Measurements from ENCODE around the gene PTH2. TPM values are rescaled to one million over a fixed set of nuclear protein-coding genes. Genes with fewer than 3 reads are reported as not detected.
A peak's percentile ranks its signal among the peaks of the same experiment; 100 is the strongest.

Gene PTH2
- total RNA-seq, 4 donors from 2014 or later, result not detected

GRCh38 chr19:49393881-49394280 is 29.4 kb downstream of the PTH2 start:
- Histone ChIP-seq H3K27ac (replicated peaks in 1 of 4) (no peak overlapping the region), H3K4me3 (no peak overlapping the region), H3K36me3 (no peaks in the 10 kb centered on the region), H3K27me3 (peaks cover 0 to 80% (median 0%) of the 10 kb centered on the region in 4 donors), H3K4me1 (peaks cover 0 to 5% (median 0%) of the 10 kb centered on the region in 4 donors), H3K9me3 (no peaks in the 10 kb centered on the region)
- intact Hi-C loops (cut with DNase I), result loop anchor here (10.0 kb wide), 1 partner anchor 171 kb away; no protein-coding TSS in a partner anchor
- WGBS, result 69% methylated on average over 5 of the region's 5 CpGs
- no peak for DNase-seq (ENCODE audit: extremely low spot score)
- TF ChIP-seq POLR2AphosphoS5 (IDR thresholded peaks at IDR 0.05) (no peak), POLR2A (IDR thresholded peaks at IDR 0.05; ENCODE audit: low read depth) (no peak), EP300 (IDR thresholded peaks at IDR 0.05) (no peak), CTCF (IDR thresholded peaks at IDR 0.05) (no peak)

- no peak overlapping the region for H3K4me3 ChIP-seq
- no peak for DNase-seq (ENCODE audit: extremely low spot score)
- peaks cover 0 to 14% (median 8%) of the 10 kb centered on the region in 4 donors for H3K4me1 ChIP-seq
- no peaks in the 10 kb centered on the region for H3K36me3 ChIP-seq
- H3K9me3 ChIP-seq, result no peaks in the 10 kb centered on the region
- TF ChIP-seq POLR2AphosphoS5 (IDR thresholded peaks at IDR 0.05), result peak in 1 of 2 donors; percentile 64
- no peak for TF ChIP-seq POLR2A (IDR thresholded peaks at IDR 0.05; ENCODE audit: low read depth)
- TF ChIP-seq CTCF (IDR thresholded peaks at IDR 0.05), result peak; percentile 61 to 88 (median 83)
- TF ChIP-seq EP300 (IDR thresholded peaks at IDR 0.05), result no peak
- no peak overlapping the region for H3K27ac ChIP-seq (replicated peaks in 1 of 4)
- WGBS, result 23% methylated on average over 14 of the region's 14 CpGs
- intact Hi-C loops (cut with DNase I), result loop anchor here (1.0 to 10.0 kb wide), 2 partner anchors 52 to 173 kb away; no protein-coding TSS in a partner anchor
- peaks cover 0 to 76% (median 0%) of the 10 kb centered on the region in 4 donors for H3K27me3 ChIP-seq
These were observed 31.5 kb downstream of the PTH2 start for GRCh38 chr19:49391581-49392399.

DNA sequence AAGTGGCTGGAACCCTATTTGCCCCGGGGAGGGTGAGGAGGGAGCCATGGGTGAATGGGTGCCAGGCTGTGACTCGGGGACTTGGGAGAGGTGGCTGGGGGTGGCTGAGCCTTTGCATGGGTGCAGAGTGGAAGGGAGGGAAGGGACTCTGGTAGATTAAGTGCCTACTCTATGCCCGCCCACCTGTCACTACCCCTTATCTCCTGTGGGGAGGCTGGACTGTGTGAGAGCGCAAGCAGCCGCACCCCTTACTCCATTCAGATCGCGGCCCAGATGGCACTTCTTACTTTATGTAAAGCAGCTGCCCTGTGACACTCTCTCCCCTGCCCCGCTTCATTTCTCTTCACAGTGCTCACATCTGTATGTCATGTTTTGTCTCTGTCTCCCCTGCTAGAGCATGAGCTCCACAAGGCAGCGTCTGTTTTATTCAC is 32.3 kb downstream of the PTH2 start:
- 52% methylated on average over 9 of the region's 9 CpGs for whole genome bisulfite sequencing
- peaks cover 0 to 14% (median 8%) of the 10 kb centered on the region in 4 donors for H3K4me1 ChIP-seq
- H3K27me3 ChIP-seq, result peaks cover 0 to 74% (median 0%) of the 10 kb centered on the region in 4 donors
- H3K27ac ChIP-seq (replicated peaks in 1 of 4), result no peak overlapping the region
- no peak for DNase-seq (ENCODE audit: extremely low spot score)
- H3K36me3 ChIP-seq, result no peaks in the 10 kb centered on the region
- no peak for TF ChIP-seq POLR2AphosphoS5 (IDR thresholded peaks at IDR 0.05)
- no peak for TF ChIP-seq CTCF (IDR thresholded peaks at IDR 0.05)
- TF ChIP-seq EP300 (IDR thresholded peaks at IDR 0.05), result no peak
- TF ChIP-seq POLR2A (IDR thresholded peaks at IDR 0.05; ENCODE audit: low read depth), result no peak
- no peak overlapping the region for H3K4me3 ChIP-seq
- intact Hi-C loops (cut with DNase I), result loop anchor here (10.0 kb wide), 1 partner anchor 174 kb away; no protein-coding TSS in a partner anchor
- H3K9me3 ChIP-seq, result no peaks in the 10 kb centered on the region

DNA sequence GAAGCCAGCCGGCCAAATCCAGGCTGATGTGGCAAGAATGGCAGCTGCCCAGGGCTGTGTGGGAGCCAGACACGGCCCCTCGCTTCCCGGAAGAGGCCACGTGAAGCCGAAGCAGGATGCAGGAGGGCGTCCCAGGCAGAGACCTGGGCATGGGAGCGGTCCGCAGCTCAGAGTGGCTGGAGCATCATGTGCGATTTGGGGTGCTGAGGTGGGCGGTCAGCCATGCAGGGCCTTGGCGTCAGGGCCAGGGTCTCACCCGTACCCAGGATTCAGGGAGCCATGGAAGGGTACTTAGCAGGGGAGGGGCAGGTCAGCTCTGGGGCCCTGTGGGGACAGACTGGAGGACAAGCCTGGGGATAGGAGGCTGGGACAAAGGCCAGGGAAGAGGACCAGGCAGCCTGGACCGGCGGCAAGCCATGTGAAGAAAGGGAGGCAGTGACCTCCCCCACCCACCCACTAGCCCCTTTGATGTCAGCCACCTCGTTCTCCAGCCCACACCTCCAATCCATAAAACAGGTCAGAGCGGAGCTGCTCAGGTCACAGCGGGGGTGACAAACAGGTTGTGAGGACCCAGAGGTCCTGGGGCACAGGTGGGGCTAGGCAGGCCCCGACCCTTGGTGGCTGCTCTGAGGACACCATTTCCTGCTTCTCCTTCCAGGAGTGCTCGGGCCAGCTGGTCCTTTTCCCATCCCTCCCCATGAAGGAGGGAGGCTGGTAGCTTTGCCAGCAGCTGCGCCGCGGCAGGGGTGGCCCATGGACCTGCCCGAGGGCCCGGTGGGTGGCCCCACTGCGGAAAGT is 32.9 kb downstream of the PTH2 start:
- Histone ChIP-seq H3K4me1 (peaks cover 0 to 14% (median 8%) of the 10 kb centered on the region in 4 donors), H3K27me3 (peaks cover 0 to 68% (median 0%) of the 10 kb centered on the region in 4 donors), H3K4me3 (no peak overlapping the region), H3K9me3 (no peaks in the 10 kb centered on the region), H3K27ac (replicated peaks in 1 of 4) (no peak overlapping the region), H3K36me3 (no peaks in the 10 kb centered on the region)
- DNase-seq (ENCODE audit: extremely low spot score), result no peak
- 73% methylated on average over 26 of the region's 26 CpGs for WGBS
- intact Hi-C loops (cut with DNase I), result loop anchor here (10.0 kb wide), 1 partner anchor 174 kb away; no protein-coding TSS in a partner anchor
- no peak for TF ChIP-seq EP300 (IDR thresholded peaks at IDR 0.05)
- TF ChIP-seq CTCF (IDR thresholded peaks at IDR 0.05), result no peak
- TF ChIP-seq POLR2A (IDR thresholded peaks at IDR 0.05; ENCODE audit: low read depth), result no peak
- TF ChIP-seq POLR2AphosphoS5 (IDR thresholded peaks at IDR 0.05), result no peak

All from esophagus muscularis mucosa (tissue), 4 donors.